ENCODE measurements around the gene CDRT15.

The CDRT15 gene

DNA sequence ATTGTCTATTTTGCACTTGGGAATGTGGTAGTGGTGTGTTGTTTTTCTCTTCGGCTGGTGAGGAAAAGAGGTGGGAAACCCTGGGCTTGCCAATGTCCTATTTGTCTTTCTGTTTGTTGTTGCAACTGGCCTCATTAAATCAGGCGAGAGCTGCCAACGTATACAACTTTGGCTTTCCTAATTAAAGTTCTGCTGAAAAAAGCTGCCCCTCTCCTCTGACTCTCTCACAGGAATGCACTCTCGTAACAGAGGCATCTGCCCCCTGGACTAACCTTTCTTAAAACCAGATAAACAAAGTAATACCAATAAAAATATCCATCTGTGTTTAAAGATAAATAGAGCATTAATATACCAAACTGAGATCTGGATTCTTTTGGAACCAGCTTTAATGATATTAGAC, 7.8 kb downstream of the CDRT15 start:
- Histone ChIP-seq H3K4me3 (replicated peaks; ENCODE audit: low read depth, low read length) (no peak overlapping the region), H3K27me3 (replicated peaks; ENCODE audit: control insufficient read depth, insufficient read depth, low read length) (no peaks in the 10 kb centered on the region), H3K36me3 (ENCODE audit: control insufficient read depth, insufficient read depth, low read length) (no peaks in the 10 kb centered on the region)
- TF ChIP-seq, protein P1, sequence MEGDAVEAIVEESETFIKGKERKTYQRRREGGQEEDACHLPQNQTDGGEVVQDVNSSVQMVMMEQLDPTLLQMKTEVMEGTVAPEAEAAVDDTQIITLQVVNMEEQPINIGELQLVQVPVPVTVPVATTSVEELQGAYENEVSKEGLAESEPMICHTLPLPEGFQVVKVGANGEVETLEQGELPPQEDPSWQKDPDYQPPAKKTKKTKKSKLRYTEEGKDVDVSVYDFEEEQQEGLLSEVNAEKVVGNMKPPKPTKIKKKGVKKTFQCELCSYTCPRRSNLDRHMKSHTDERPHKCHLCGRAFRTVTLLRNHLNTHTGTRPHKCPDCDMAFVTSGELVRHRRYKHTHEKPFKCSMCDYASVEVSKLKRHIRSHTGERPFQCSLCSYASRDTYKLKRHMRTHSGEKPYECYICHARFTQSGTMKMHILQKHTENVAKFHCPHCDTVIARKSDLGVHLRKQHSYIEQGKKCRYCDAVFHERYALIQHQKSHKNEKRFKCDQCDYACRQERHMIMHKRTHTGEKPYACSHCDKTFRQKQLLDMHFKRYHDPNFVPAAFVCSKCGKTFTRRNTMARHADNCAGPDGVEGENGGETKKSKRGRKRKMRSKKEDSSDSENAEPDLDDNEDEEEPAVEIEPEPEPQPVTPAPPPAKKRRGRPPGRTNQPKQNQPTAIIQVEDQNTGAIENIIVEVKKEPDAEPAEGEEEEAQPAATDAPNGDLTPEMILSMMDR (IDR thresholded peaks at IDR 0.05; ENCODE audit: insufficient read depth, low read length, poor library complexity, severe bottlenecking), result no peak
- DNase-seq (ENCODE audit: extremely low read depth, insufficient read length), result no peak

DNA sequence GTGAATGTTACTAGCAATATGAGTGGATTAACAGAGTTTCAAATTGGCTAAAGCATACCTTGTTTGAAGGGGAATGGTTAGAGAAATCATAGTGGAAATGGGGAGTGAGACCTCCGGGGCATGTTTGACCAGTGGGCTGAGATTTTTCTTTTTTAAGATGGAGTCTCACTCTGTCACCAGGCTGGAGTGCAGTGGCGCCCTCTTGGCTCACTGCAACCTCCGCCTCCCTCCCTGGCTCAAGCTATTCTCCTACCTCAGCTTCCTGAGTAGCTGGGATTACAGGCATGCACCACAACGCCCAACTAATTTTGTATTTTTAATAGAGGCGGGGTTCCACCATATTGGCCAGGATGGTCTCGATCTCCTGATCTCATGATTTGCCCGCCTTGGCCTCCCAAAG, 9.6 kb downstream of the CDRT15 start:
- Histone ChIP-seq H3K4me3 (replicated peaks; ENCODE audit: low read depth, low read length) (no peak overlapping the region), H3K27me3 (replicated peaks; ENCODE audit: control insufficient read depth, insufficient read depth, low read length) (no peaks in the 10 kb centered on the region), H3K36me3 (ENCODE audit: control insufficient read depth, insufficient read depth, low read length) (no peaks in the 10 kb centered on the region)
- DNase-seq (ENCODE audit: extremely low read depth, insufficient read length), result no peak
- TF ChIP-seq, protein P1 (IDR thresholded peaks at IDR 0.05; ENCODE audit: insufficient read depth, low read length, poor library complexity, severe bottlenecking), result no peak

DNA sequence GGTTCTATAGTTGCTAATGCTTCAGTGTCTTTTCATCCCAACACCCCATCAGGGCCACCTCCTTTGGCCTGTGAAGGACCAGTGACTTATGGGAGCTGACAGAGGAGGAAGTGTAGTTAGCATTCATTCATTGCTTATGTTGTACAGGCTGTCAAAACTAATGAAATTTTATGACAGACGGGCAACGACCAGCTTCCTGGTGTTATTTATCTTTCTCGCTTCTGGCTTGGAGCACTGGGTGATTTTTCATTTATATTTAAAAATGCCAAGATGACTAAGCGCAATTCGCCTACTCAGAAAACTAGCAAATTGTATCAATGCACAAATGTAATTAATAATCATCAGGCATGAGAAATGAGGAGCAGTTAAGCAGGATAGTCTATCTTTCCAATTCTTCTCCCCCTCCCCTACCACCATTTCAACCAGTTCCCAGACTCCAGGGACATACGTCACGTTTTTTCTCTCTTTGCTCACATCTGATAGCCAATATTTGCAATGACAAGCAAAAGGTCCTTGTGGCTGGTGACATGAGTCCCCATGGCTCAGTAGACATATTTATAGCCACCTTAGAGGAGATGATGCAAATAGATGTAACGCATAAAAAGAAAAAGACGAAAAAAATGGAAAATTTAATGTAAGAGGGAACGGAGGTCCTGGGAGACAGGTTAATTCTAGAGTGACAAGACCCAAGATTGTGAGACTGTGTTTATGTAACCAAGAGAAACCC, 11.2 kb downstream of the CDRT15 start:
- DNase-seq (ENCODE audit: extremely low read depth, insufficient read length), result no peak
- TF ChIP-seq, protein P1 (IDR thresholded peaks at IDR 0.05; ENCODE audit: insufficient read depth, low read length, poor library complexity, severe bottlenecking), result no peak
- H3K4me3 ChIP-seq (replicated peaks; ENCODE audit: low read depth, low read length), result no peak overlapping the region
- no peaks in the 10 kb centered on the region for H3K36me3 ChIP-seq (ENCODE audit: control insufficient read depth, insufficient read depth, low read length)
- H3K27me3 ChIP-seq (replicated peaks; ENCODE audit: control insufficient read depth, insufficient read depth, low read length), result no peaks in the 10 kb centered on the region

DNA sequence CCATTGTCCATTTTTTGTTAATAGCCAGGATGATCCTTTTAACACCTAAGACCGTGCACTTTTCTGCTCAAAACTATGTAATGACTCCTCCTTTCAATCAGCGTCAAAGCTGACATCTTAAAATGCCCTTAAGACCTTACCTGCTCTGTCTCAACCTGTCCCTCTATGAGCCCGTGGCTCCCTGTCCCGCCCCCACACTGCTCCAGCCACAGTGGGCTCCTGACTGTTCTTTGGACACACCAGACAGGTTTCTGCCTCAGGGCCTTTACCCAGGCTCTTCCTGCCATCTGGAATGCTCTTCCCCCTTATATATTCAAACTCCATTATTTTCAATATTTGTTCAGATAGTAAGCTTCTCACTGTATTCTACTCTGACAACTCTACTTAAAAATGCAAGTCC, 14.1 kb downstream of the CDRT15 start:
- Histone ChIP-seq H3K4me3 (replicated peaks; ENCODE audit: low read depth, low read length) (no peak overlapping the region), H3K27me3 (replicated peaks; ENCODE audit: control insufficient read depth, insufficient read depth, low read length) (no peaks in the 10 kb centered on the region), H3K36me3 (ENCODE audit: control insufficient read depth, insufficient read depth, low read length) (no peaks in the 10 kb centered on the region)
- TF ChIP-seq, protein P1 (IDR thresholded peaks at IDR 0.05; ENCODE audit: insufficient read depth, low read length, poor library complexity, severe bottlenecking), result no peak
- DNase-seq (ENCODE audit: extremely low read depth, insufficient read length), result no peak

DNA sequence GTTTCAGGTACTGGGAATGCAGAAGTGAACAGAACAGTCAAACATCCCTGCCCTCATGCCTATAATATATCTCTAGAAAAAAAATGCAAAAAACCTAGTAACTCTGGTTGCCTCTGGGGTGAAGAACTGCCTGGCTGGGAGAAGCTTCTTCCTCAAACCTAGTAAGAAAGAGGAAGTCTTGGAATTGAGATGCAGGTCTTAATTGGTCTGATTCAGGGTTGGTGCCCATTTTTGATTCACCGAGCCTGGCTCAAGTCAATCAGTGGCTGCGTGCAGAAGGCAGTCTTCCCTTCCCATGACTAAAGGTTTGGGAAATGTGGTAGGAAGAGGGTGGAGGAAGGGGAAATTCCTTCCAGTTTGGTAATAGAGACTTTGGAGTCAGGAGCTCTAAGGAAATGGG, 22.4 kb downstream of the CDRT15 start:
- no peak overlapping the region for H3K4me3 ChIP-seq (replicated peaks; ENCODE audit: low read depth, low read length)
- DNase-seq (ENCODE audit: extremely low read depth, insufficient read length), result no peak
- H3K27me3 ChIP-seq (replicated peaks; ENCODE audit: control insufficient read depth, insufficient read depth, low read length), result no peaks in the 10 kb centered on the region
- peaks cover 2% of the 10 kb centered on the region for H3K36me3 ChIP-seq (ENCODE audit: control insufficient read depth, insufficient read depth, low read length)
- TF ChIP-seq, protein P1 (IDR thresholded peaks at IDR 0.05; ENCODE audit: insufficient read depth, low read length, poor library complexity, severe bottlenecking), result no peak

DNA sequence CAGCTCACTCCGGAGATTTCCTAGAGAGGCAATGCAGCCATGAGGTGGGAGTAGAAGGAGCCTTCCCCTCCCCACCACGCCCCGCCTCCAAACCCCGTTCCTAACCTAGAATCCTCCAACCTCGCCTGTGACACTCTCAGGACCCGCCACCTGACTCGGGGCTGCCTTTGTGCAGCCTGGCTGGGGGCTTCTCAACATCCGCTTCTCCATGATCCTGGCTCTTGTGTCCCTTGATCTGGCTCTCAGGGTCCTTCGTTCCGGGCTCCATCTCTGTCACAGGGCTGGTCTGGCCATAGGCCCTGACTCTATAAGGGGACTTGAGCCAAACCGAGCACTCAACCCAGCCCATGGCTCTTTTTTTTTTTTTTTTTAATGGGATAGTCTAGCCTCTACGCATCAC, 24.3 kb downstream of the CDRT15 start:
- no peak for DNase-seq (ENCODE audit: extremely low read depth, insufficient read length)
- Histone ChIP-seq H3K4me3 (replicated peaks; ENCODE audit: low read depth, low read length) (no peak overlapping the region), H3K27me3 (replicated peaks; ENCODE audit: control insufficient read depth, insufficient read depth, low read length) (no peaks in the 10 kb centered on the region), H3K36me3 (ENCODE audit: control insufficient read depth, insufficient read depth, low read length) (peaks cover 2% of the 10 kb centered on the region)
- TF ChIP-seq, protein P1 (IDR thresholded peaks at IDR 0.05; ENCODE audit: insufficient read depth, low read length, poor library complexity, severe bottlenecking), result no peak
